HG02798 (cell line): ENCODE data around the gene MBNL1.

ENCODE experiments used
- ATAC-seq: cut with Tn5 transposase; IDR thresholded peaks from one replicate; pipeline ENCODE4 v1.9.1; 2021; ENCODE audit warnings: mild to moderate bottlenecking; ENCODE audit not compliant: unreplicated experiment, poor library complexity

MBNL1 gene

DNA sequence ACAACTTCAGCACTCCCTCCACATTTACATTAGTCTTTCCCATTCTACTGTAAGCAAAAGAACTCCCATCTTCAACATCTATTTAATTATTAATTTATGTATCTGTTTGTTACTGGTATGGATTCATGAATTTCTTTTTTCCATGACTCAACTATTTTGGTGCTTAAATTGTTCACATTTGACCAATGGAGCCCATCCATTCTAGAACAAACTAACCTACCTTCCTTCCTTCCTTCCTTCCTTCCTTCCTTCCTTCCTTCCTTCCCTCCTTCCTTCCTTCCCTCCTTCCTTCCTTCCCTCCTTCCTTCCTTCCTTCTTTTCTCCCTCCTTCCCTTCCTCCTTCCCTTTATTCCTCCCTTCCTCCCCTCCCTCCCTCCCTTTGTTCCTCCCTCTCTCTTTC, 16.8 kb upstream of the MBNL1 start:
- no peak for ATAC-seq

DNA sequence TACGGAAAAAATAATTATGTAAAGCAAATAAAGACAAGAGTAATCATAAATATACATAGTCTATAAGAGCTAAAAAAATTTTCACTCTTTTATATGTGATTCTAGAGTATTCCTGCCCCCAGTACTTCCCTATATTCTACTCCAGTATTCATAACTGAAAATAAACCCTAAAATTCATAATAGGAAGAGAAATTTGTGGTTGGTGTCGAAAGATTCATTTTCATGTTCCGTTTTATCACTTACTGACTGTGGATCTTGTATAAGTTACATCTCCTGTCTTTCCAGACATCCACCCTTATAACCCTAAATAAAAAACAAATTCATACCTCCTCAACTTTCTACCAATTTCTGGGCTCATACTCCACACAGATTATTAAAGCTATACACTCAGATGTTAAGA, 16.0 kb upstream of the MBNL1 start:
- ATAC-seq = no peak

DNA sequence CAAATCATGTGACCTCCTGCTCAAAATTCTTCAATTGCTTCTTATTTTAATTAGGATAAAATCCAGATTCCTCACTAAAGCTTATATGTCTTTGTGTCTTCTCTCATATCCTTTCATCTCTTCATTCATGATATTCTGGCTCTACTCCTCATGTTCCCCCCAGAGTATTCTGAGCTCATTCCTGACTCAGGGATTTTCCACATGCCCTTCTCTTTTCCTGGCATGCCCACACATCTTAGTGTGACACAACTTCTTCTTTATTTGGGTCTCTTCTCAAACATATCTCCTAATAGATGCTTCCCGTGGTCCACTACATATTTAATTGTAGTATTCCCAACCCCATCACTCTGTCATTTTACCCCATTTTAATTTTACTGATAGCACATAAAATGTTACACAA, 15.2 kb upstream of the MBNL1 start:
- ATAC-seq = no peak

DNA sequence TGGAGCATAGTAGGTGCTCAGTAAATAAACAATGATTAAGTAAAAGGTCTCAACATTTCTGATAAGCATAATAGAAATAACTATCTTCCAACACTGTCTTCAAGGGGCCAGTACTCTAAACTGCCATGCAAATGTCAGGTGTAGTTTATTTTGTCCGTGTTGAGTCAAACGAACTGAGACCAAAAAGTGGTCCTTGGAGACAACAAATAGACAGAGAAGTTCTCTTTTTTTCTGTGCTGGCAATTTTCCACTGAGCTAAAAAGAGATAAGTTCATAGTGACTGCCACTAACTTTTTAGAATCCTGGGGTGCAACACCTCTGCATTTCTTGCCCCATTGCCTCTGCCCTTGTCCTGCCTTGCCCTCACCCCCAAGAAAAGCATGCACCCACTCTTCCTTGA, 14.7 kb upstream of the MBNL1 start:
- peak; percentile 35 for ATAC-seq

DNA sequence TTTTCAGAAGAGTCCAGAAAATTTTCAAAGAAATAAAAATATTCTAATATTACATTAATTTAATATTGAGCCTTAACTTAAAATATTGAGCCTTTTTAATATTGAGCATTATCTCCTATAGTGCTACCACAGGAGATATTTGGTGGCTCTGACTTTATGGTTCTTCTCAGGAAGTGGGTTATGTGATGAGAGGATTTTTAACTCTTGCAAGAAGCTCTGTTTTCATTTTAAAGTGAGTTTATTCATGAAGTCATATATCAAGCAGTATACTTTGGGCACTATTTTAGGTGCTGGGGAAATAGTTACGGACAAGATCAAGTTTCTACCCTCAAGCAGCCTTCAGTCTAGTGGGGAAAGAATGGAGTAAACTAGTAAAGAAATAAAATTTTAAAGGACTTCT, 13.4 kb upstream of the MBNL1 start:
- ATAC-seq = no peak

DNA sequence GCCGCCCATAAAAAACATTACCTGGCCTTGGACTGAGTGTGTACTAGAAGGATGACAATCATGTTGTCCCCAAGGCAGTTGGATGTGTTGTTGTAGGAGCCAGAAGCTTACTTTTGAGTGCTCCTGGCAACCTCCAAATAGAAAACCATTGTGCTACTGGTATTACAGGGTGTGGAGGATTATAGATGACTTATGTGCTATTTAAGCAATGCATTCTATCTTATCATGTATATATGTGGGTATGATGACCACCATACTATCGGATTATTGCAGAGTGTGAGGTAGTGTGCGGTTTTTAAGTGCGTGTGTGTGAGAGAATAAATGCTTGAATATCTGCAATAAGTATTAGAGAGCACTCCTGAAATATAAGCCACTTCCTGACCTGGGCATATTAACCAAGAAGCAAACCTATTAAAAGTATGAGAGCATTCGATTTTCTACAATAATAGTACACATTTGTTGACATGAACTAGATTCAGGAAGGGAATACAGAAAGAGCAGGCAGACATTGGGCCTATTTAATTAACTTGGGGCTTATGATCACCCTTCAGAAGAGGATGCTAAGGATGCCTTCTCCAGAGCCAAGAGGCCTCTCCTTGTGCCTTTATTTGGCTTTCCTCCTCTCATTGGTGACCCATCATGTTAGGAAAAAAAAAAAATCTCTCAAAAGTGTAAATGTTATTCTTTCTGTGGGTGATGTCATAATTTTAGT, 11.7 kb upstream of the MBNL1 start:
- no peak for ATAC-seq

DNA sequence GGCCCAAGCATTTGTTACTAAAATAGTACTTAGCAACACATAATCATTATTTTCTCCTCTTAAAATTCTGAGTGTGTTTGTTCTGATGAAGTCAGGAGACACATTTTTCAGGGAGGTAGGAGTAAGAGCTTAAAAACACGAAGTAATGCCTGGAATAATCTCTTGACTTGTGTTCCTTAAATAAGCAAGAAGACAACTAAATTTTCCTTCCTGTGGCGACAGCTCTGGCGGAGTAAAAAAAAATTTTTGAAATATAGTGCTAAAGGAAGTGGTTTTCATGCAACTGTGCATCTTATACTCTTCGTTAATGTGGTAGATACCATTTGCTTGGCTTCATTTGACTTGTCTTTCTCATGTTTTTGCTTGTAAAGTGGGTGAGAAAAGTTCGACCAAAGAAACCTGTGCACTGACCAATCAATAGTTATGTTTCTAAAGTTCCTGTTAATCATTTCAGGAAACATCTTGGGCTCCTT, 11.1 kb upstream of the MBNL1 start:
- peak; percentile 78 for ATAC-seq

DNA sequence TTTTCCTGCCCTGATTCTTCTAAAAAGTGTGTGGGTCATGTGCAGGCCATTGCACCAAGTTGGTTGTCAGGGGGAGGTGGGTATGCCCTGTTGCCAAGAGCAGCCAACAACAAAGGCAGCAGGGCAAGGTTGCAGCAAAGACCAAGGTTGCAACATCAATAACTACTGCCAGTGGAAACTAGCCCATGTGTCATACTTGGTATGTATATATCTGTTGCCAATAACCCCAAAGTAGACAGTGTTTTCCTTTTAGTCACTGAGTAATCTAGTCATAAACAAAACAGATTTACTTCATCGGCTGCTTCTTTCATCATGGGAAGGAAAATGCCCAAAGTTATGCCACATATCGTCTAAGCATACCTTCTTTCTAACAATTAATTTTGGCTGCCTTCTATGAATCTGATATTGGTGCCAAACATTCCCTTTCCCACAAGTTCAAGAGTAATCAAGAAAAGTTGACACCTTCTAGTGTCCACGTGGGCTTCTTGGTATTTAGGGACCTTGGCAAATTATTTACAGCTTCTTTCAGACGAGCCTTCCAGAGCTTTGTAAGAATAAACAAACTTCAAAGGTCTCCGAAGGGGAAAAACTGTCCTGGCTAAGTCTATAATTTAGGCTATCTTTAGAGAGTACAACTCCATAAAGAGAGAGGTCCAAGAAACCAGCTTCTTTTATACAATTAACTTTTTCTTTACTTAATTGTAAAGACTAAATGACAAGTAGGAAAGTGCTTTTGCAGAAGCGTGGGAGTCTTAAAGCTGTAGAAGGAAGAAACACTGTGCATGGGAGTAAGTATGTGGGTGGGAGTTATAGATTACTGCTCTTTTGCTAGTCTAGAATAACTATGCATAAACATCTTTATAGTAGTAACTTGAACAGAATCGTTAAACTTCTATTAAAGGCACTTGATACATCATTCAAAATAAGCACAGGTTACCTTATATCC, 10.0 kb upstream of the MBNL1 start:
- ATAC-seq = no peak

DNA sequence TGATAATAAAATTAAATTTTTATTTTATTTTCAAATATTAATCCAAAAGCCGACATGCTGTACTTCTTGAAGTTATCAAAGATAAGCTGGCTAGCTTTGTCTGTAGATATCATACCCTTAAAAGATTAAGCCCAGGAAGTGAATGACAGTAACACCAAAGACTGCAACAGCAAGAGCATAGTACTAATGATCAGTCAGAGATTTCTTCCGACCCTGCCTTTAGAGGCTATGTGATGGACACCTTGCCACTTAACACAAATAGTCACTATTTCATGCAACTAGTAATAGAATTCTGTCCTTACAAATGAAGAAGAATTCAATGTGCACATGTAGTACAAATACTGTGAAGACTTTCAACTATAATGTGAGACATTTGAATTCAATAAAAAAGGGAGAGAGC, 9.3 kb upstream of the MBNL1 start:
- ATAC-seq = no peak

DNA sequence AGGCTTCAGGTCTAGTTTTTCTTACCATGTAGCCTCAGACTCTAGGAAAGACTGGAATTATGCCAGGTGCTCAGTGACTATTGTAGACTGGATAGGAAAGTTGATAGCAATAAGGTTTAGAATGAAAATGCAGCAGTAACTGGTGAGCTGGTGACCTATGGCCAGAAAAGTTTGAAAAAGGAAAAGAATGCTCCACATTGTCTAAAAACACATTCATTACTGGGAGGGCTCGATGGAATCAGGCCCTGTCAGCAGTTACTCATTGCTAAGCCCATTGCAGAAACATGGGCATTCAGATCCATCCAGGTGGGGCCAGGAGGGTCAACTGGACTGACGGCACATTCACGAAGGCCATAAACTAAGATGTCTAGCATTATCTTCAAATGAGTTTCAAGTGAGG, 8.7 kb upstream of the MBNL1 start:
- no peak for ATAC-seq

DNA sequence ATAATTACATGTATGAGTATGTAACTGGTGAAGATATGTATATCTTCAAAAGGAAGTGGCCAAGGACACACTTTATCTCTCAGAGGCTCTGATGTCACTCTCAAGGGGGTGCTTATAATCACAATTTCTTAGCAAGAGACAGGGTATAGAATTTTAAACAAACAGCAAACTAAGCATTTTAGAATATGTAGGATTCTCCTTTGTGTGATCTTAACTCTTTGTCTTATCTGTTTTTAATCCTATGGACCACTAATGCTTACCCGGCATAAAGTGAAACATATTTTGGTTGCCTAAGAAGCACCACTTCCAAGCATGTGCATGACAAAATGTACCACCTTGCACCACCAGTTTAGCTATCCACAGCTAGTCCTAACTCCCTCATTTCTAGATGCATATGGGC, 8.2 kb upstream of the MBNL1 start:
- ATAC-seq = no peak

DNA sequence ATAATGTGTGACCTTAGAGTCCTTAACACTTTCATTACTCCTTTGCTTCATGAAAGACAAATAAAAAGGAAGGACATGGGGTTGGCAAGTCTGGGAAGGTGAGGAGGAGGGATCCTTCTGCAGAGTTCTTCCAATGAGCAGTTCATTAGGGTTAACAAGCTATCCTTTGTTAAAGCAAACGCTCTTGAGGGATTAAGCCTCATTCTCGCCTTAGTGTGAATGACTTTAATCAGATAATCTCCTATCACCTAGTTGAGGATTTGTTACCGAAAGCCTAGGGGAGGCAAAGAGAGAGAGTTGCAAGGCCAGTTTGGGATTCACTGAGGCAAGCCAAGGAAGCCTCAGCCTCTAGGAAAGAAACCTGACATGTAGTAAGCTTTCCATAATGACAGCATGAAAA, 7.4 kb upstream of the MBNL1 start:
- ATAC-seq = no peak

DNA sequence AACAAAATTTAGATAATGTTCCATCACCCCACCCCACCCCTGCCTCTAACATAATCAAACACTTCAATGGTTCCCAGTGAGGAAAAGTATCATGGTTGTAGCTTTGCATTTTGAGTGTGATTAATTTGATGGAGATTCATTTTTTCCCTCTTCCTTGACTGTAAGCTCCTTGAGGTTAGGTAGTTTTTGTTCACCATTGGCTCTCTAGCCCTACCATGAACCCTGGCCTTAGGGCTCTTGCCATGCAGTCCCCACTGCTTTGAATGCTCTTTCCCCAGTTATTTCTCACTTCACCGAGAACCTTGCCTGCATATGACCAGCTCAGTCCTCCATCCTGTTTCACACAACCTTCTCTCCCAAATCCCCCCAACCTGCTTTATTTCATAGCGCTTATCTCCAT, 5.0 kb upstream of the MBNL1 start:
- no peak for ATAC-seq

DNA sequence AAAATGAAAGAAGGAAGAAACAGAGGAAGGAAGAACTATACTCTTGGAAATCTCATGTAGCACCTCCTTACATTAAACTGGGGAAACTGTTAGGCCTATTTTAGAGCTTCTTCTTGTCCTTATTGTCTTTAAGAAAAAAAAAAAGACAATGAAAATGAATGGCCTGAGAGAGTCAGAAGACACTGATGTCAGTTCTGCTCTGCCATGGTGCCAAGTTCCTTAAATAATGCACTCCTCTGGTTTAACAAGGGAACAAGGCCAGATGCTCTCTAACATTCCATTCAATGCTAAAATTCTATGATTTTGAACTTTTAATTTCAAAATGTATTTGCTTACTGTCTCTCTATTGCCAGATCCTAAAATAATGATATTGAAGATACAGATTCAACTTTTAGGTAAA, 4.4 kb upstream of the MBNL1 start:
- no peak for ATAC-seq

DNA sequence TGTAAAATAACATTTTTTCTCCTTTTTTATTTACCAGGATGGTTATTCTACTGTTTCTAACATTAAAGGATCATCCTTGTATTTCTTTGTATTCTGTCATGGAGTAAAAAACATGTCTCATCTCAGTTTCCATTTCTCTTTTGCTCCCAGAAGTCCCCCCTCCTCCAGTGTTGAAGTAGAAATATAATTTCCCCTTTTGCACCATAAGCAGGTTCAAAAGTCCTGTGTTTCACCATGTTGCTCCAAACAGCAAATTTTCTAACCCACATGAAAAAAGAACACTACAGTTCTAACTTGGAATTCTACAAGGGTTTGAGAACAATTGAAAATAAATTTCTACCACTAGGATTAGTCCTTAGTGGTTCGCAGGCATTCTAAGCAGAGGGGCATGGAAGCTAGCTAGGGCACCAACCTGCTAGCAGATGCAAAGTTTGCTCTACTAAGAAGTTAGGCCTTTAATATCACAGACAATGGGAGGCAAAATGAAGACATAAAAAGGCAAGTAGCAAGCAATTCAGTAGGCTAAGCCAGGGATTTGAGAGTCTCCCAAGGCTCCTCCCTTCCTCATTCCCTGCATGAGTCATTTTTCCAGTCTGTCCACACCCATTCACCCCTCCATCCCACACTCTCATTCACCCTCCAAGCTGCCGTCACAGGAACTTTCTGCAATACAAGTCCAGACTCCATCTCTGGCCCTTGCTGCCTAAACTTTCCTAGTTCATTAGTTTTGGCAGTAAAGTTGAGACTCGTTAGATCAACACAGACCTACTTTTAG, 2.3 kb upstream of the MBNL1 start:
- no peak for ATAC-seq

DNA sequence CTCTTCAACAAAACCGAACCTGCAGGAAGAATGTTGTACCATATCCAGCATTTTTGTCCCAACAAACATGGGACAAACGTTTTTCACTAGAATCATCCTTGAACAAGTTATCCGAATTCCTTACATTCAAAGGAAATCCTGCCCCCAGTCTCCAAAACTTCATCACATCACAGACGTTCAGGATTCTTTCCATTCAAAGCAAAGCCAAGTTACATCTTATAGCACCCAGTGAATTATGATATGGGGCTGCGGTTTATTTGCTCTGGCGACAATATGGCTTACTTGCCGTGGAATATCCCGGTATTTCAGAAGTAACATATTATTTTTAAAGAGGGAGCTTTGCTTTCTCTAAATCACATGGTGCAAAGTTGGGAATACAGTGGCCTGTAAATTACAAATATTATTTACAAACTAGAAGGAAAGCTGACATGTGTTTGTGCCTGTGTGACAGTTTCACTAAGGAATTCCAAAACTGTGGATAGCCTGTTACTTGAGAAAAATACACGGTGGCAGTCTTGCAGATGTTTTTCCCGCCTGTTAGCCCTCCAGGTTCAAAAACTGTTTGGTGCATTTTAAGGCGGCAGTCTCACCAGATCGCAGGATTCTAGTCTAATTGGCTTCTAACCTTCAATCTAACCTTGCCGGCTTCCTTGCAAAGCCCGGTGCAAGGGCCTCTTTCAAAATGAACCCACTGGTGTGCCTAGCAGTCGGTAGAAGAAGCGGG, 736 bp upstream of the MBNL1 start:
- ATAC-seq = no peak

DNA sequence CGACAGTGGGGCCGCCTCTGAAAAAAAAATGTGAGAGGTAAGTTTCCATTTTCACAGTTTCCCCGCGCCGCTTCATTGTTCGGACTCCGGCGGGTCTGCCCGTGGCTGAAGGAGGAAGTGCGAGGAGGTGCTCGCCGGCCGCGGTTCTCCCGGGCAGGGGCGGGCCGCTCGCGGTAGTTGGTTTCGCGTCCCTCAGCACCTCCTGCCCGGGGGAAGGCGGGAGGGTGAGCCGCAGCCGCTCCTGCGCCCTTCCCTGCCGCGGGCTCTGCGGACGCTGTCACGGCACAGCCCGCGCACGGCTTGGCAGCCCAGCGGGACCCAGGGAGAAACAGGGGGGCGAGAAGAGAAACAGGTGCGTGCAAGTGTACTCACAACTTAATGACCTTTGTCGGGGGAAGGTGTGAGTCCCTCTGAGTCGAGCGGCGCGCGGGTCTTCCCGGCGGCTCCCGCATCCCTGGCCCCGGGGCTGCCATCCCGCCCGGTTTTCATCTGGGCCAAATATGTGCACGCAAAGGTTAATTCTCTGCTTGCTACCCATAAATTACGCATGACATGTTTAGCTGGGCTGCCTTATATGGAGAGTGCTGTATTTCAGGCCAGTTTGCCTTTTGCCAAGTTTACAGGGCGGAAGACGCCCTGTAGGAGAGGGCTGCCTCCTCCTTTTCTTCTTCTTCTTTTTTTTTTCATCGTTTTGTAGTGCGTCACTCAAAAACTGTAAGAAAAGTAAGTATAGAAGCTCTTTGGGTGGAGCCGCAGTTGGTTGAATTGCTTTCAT, 514 bp downstream of the MBNL1 start:
- peak; percentile 75 for ATAC-seq

DNA sequence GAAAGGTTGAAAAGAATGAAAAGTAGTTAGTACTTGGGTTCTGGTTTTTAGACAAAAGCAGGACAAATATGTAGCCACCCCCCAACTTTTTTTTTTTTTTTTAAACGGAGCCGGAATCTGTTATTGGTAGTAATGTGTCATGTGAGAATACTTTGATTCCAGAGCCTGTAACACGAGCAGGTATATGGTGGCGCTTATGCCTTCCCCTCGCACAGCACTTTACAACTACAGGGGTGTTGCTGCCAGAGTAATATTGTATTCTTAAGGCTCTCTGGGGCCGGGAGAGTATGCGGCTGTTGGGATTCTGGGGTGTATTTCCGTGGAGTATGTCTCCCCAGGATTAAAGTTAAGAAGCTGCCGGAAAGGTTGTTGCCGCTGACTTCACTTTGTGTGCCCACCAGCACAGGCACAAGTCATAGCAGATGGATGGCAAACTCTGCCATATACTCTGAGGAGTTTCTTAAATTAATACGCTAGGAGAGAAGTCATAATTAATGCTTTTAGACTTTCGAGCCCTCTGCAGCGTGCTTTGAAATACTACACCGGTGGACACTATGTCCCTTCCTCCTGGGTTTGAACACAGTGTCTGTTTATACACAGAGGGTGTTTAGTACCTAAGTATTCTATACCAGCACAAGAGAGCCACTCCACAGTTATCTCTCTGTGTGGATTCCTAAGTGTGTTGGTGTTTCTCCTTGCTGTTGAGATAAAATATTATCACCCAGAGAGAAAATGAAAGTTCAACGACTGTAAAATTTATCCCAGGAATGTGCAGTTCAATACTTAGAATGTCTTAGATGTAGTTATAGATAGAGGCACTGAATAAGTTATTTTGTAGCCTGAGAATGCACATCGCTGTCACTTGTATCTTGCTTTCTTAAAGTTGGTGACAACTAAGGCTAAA, 1.4 kb downstream of the MBNL1 start:
- ATAC-seq = no peak
